HG03432 (cell line): ENCODE measurements around the gene RAMP2.
"Not testable (repeated sequence)": the region's sequence is repeated elsewhere in the genome, so short reads cannot be mapped to it uniquely, and the experiment has no call there.

ENCODE experiments used
- ATAC-seq: cut with Tn5 transposase; IDR thresholded peaks from one replicate; pipeline ENCODE4 v1.9.1; 2021; ENCODE audit warnings: mild to moderate bottlenecking, moderate library complexity; ENCODE audit not compliant: unreplicated experiment

Gene RAMP2

GRCh38 chr17:42760652-42761581 is at the start of gene RAMP2:
TSS of gene RAMP2 (plus strand) at chr17:42761227. CDS start at chr17:42761262, 35 bp downstream.
- ATAC-seq, result no peak

- ATAC-seq, result no peak
Observed at GRCh38 chr17:42720996-42721583, 39.9 kb upstream of the RAMP2 start.

- ATAC-seq, result no peak
Observed at GRCh38 chr17:42723636-42724035, 37.4 kb upstream of the RAMP2 start.

- no peak for ATAC-seq
Observed at GRCh38 chr17:42725143-42725542, 35.9 kb upstream of the RAMP2 start.

GRCh38 chr17:42740699-42741098 is 20.3 kb upstream of the RAMP2 start:
- ATAC-seq, result no peak

GRCh38 chr17:42742916-42743315 is 18.1 kb upstream of the RAMP2 start:
- not testable (repeated sequence) for ATAC-seq

GRCh38 chr17:42743595-42744282 is 17.3 kb upstream of the RAMP2 start:
- no peak for ATAC-seq

- ATAC-seq, result peak; percentile 62
Observed at GRCh38 chr17:42744283-42744805, 16.7 kb upstream of the RAMP2 start.

GRCh38 chr17:42744806-42745617 is 16.0 kb upstream of the RAMP2 start, which contains the start of gene EZH1:
TSS of gene EZH1 (minus strand) at chr17:42745040. CDS start at chr17:42728941, 16,099 bp downstream.
- ATAC-seq, result peak; percentile 86

GRCh38 chr17:42748202-42748907 is 12.7 kb upstream of the RAMP2 start:
- ATAC-seq, result no peak

GRCh38 chr17:42748908-42749798 is 11.9 kb upstream of the RAMP2 start:
- no peak for ATAC-seq

- ATAC-seq, result no peak
Observed at GRCh38 chr17:42750739-42751344, 10.2 kb upstream of the RAMP2 start.

- no peak for ATAC-seq
Observed at GRCh38 chr17:42751628-42752027, 9.4 kb upstream of the RAMP2 start.

- no peak for ATAC-seq
Observed at GRCh38 chr17:42754782-42755181, 6.2 kb upstream of the RAMP2 start.

- ATAC-seq, result peak; percentile 60
Observed at GRCh38 chr17:42759982-42760651, 910 bp upstream of the RAMP2 start.

GRCh38 chr17:42761638-42762037 is 611 bp downstream of the RAMP2 start:
- ATAC-seq, result no peak

GRCh38 chr17:42766124-42766523 is 5.1 kb downstream of the RAMP2 start:
- no peak for ATAC-seq

GRCh38 chr17:42767512-42767911 is 6.5 kb downstream of the RAMP2 start:
- no peak for ATAC-seq
